Measurements from ENCODE around the gene RNU5B-1.

Gene RNU5B-1

DNA sequence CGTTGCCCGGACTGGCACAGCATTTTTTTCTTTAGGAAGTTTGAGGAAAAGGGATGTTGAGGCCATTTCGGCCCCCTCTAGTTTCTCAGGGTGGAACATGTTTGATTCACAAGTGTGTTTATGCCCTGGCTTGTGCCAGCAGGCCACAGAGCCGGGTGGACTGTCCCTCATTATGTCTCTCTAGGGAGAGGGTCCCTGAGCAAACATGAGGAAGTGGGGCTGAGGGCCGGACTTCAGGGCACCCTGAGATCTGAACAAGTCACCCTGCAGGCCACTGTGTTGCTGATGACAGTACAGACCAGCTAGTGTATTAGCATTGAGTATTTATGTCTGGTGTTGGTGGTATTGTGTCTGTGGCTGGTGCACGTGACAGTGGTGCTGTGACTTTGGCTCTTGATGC lies 34.9 kb downstream of the RNU5B-1 start:
- no peaks in the 10 kb centered on the region for H3K27me3 ChIP-seq (replicated peaks; ENCODE audit: insufficient read depth, low read length)
- H3K36me3 ChIP-seq (replicated peaks; ENCODE audit: insufficient read depth, low read length): no peaks in the 10 kb centered on the region
- H3K9me3 ChIP-seq (replicated peaks; ENCODE audit: insufficient read depth, low read length): no peaks in the 10 kb centered on the region
- H3K4me1 ChIP-seq (ENCODE audit: low read length): no peaks in the 10 kb centered on the region
- no peaks in the 10 kb centered on the region for H4K20me1 ChIP-seq (ENCODE audit: insufficient read depth, low read length)
- no peak overlapping the region for H2AFZ ChIP-seq (ENCODE audit: low read length)
- DNase-seq: no peak
- H3K9ac ChIP-seq (ENCODE audit: low read length): no peak overlapping the region
- TF ChIP-seq, protein P1, sequence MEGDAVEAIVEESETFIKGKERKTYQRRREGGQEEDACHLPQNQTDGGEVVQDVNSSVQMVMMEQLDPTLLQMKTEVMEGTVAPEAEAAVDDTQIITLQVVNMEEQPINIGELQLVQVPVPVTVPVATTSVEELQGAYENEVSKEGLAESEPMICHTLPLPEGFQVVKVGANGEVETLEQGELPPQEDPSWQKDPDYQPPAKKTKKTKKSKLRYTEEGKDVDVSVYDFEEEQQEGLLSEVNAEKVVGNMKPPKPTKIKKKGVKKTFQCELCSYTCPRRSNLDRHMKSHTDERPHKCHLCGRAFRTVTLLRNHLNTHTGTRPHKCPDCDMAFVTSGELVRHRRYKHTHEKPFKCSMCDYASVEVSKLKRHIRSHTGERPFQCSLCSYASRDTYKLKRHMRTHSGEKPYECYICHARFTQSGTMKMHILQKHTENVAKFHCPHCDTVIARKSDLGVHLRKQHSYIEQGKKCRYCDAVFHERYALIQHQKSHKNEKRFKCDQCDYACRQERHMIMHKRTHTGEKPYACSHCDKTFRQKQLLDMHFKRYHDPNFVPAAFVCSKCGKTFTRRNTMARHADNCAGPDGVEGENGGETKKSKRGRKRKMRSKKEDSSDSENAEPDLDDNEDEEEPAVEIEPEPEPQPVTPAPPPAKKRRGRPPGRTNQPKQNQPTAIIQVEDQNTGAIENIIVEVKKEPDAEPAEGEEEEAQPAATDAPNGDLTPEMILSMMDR (IDR thresholded peaks at IDR 0.05; ENCODE audit: low read length): no peak
- no peaks in the 10 kb centered on the region for H3K9me2 ChIP-seq (replicated peaks; ENCODE audit: insufficient read depth, low read length)
- no peak overlapping the region for H3K4me2 ChIP-seq (ENCODE audit: low read depth, low read length)
- H3F3A ChIP-seq (ENCODE audit: insufficient read depth, low read length): no peaks in the 10 kb centered on the region
- H3K79me2 ChIP-seq (ENCODE audit: low read length): no peaks in the 10 kb centered on the region
- no peak overlapping the region for H3K4me3 ChIP-seq (ENCODE audit: low read length)
- H3K27ac ChIP-seq (ENCODE audit: low read length): no peak overlapping the region

DNA sequence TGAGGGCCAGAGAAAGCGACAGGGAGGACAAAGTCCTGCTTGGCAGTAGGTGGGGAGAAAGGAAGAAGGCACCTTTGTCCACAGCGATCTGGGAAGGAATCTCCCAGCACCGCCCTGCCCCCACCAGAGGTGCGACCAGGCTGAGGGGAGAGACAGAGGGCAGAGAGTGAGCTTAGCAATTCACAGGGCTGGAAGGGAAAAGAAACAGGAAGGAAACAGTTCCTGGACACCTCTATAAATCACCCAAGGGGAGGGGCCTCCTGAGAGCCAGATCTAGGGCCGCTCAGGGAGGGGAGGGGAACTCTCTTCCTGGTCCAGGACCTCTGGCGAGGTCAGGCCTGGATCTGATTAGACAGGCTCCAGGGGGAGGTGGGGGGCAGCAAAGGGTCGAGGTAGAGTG lies 35.4 kb downstream of the RNU5B-1 start:
- TF ChIP-seq EZH2 (optimal IDR thresholded peaks at IDR 0.05; ENCODE audit: low read depth, low read length): no peak
- no peak for TF ChIP-seq EZH2phosphoT487 (IDR thresholded peaks at IDR 0.05; ENCODE audit: low read length)
- TF ChIP-seq, protein P1 (IDR thresholded peaks at IDR 0.05; ENCODE audit: low read length): no peak
- no peaks in the 10 kb centered on the region for H3K27me3 ChIP-seq (replicated peaks; ENCODE audit: insufficient read depth, low read length)
- no peaks in the 10 kb centered on the region for H3K79me2 ChIP-seq (ENCODE audit: low read length)
- H3K9me2 ChIP-seq (replicated peaks; ENCODE audit: insufficient read depth, low read length): no peaks in the 10 kb centered on the region
- H3K9ac ChIP-seq (ENCODE audit: low read length): no peak overlapping the region
- H3K27ac ChIP-seq (ENCODE audit: low read length): no peak overlapping the region
- no peaks in the 10 kb centered on the region for H4K20me1 ChIP-seq (ENCODE audit: insufficient read depth, low read length)
- DNase-seq: no peak
- no peaks in the 10 kb centered on the region for H3K4me1 ChIP-seq (ENCODE audit: low read length)
- H3F3A ChIP-seq (ENCODE audit: insufficient read depth, low read length): no peaks in the 10 kb centered on the region
- no peak overlapping the region for H3K4me3 ChIP-seq (ENCODE audit: low read length)
- no peaks in the 10 kb centered on the region for H3K36me3 ChIP-seq (replicated peaks; ENCODE audit: insufficient read depth, low read length)
- no peak overlapping the region for H3K4me2 ChIP-seq (ENCODE audit: low read depth, low read length)
- H2AFZ ChIP-seq (ENCODE audit: low read length): no peak overlapping the region
- no peaks in the 10 kb centered on the region for H3K9me3 ChIP-seq (replicated peaks; ENCODE audit: insufficient read depth, low read length)

DNA sequence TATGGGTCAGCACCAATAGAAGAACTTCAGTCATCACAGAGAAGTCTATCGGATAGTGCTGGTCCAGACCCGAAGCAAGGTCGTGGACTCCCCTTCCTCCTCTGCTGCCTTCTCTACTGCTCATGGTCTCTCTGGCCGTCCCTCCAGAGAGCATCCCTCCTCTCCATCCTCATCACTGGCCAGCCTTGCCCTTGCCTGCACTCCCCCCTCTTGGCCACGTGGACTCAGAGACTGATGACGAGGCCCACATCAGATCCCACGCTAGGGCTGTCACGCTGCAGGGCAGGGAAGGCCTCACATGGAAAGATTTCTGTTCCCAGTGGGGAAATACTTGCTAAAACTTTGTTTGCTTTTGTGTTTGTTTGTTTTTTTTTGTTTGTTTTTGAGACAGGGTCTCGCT lies 38.0 kb downstream of the RNU5B-1 start:
- no peaks in the 10 kb centered on the region for H3K9me3 ChIP-seq (replicated peaks; ENCODE audit: insufficient read depth, low read length)
- no peak for DNase-seq
- no peaks in the 10 kb centered on the region for H4K20me1 ChIP-seq (ENCODE audit: insufficient read depth, low read length)
- H3K4me1 ChIP-seq (ENCODE audit: low read length): no peaks in the 10 kb centered on the region
- H3K9me2 ChIP-seq (replicated peaks; ENCODE audit: insufficient read depth, low read length): no peaks in the 10 kb centered on the region
- no peak overlapping the region for H2AFZ ChIP-seq (ENCODE audit: low read length)
- no peaks in the 10 kb centered on the region for H3K36me3 ChIP-seq (replicated peaks; ENCODE audit: insufficient read depth, low read length)
- H3K4me3 ChIP-seq (ENCODE audit: low read length): no peak overlapping the region
- H3K9ac ChIP-seq (ENCODE audit: low read length): no peak overlapping the region
- H3K27me3 ChIP-seq (replicated peaks; ENCODE audit: insufficient read depth, low read length): no peaks in the 10 kb centered on the region
- H3K79me2 ChIP-seq (ENCODE audit: low read length): no peaks in the 10 kb centered on the region
- H3F3A ChIP-seq (ENCODE audit: insufficient read depth, low read length): no peaks in the 10 kb centered on the region
- no peak for TF ChIP-seq EZH2 (optimal IDR thresholded peaks at IDR 0.05; ENCODE audit: low read depth, low read length)
- TF ChIP-seq EZH2phosphoT487 (IDR thresholded peaks at IDR 0.05; ENCODE audit: low read length): no peak
- TF ChIP-seq, protein P1 (IDR thresholded peaks at IDR 0.05; ENCODE audit: low read length): no peak
- H3K4me2 ChIP-seq (ENCODE audit: low read depth, low read length): no peak overlapping the region
- H3K27ac ChIP-seq (ENCODE audit: low read length): no peak overlapping the region

Data from MM.1S (cell line).